Measurements from ENCODE around the gene FBXL7.

Gene FBXL7

GRCh38 chr5:15655683-15656082, 155.7 kb downstream of the FBXL7 start:
- DNase-seq (ENCODE audit: low read depth in 2 of 2): no peak

- DNase-seq (ENCODE audit: low read depth in 2 of 2): no peak
Observed at GRCh38 chr5:15664961-15665360, 165.0 kb downstream of the FBXL7 start.

- no peak for DNase-seq (ENCODE audit: low read depth in 2 of 2)
Observed at GRCh38 chr5:15669826-15670225, 169.8 kb downstream of the FBXL7 start.

GRCh38 chr5:15674716-15675115, 174.7 kb downstream of the FBXL7 start:
- no peak for DNase-seq (ENCODE audit: low read depth in 2 of 2)

- DNase-seq (ENCODE audit: low read depth in 2 of 2): no peak
Observed at GRCh38 chr5:15676591-15676990, 176.6 kb downstream of the FBXL7 start.

GRCh38 chr5:15679161-15679560, 179.2 kb downstream of the FBXL7 start:
- no peak for DNase-seq (ENCODE audit: low read depth in 2 of 2)

GRCh38 chr5:15680455-15680854, 180.5 kb downstream of the FBXL7 start:
- DNase-seq (ENCODE audit: low read depth in 2 of 2): no peak

- DNase-seq (ENCODE audit: low read depth in 2 of 2): no peak
Observed at GRCh38 chr5:15682122-15682521, 182.1 kb downstream of the FBXL7 start.

GRCh38 chr5:15682566-15682965, 182.6 kb downstream of the FBXL7 start:
- DNase-seq (ENCODE audit: low read depth in 2 of 2): no peak

- no peak for DNase-seq (ENCODE audit: low read depth in 2 of 2)
Observed at GRCh38 chr5:15683332-15683731, 183.4 kb downstream of the FBXL7 start.

- no peak for DNase-seq (ENCODE audit: low read depth in 2 of 2)
Observed at GRCh38 chr5:15687401-15687800, 187.4 kb downstream of the FBXL7 start.

GRCh38 chr5:15689836-15690235, 189.9 kb downstream of the FBXL7 start:
- DNase-seq (ENCODE audit: low read depth in 2 of 2): no peak

- DNase-seq (ENCODE audit: low read depth in 2 of 2): no peak
Observed at GRCh38 chr5:15690611-15691010, 190.6 kb downstream of the FBXL7 start.

GRCh38 chr5:15691521-15691920, 191.5 kb downstream of the FBXL7 start:
- no peak for DNase-seq (ENCODE audit: low read depth in 2 of 2)

GRCh38 chr5:15692706-15693381, 192.9 kb downstream of the FBXL7 start:
- no peak for DNase-seq (ENCODE audit: low read depth in 2 of 2)

GRCh38 chr5:15693382-15693728, 193.4 kb downstream of the FBXL7 start:
- DNase-seq (ENCODE audit: low read depth in 2 of 2): no peak

GRCh38 chr5:15693933-15694332, 194.0 kb downstream of the FBXL7 start:
- no peak for DNase-seq (ENCODE audit: low read depth in 2 of 2)

- no peak for DNase-seq (ENCODE audit: low read depth in 2 of 2)
Observed at GRCh38 chr5:15694696-15695214, 194.8 kb downstream of the FBXL7 start.

- no peak for DNase-seq (ENCODE audit: low read depth in 2 of 2)
Observed at GRCh38 chr5:15695215-15695731, 195.3 kb downstream of the FBXL7 start.

- no peak for DNase-seq (ENCODE audit: low read depth in 2 of 2)
Observed at GRCh38 chr5:15700373-15700772, 200.4 kb downstream of the FBXL7 start.

GRCh38 chr5:15702102-15702501, 202.1 kb downstream of the FBXL7 start:
- no peak for DNase-seq (ENCODE audit: low read depth in 2 of 2)

- DNase-seq (ENCODE audit: low read depth in 2 of 2): no peak
Observed at GRCh38 chr5:15703901-15704300, 203.9 kb downstream of the FBXL7 start.

GRCh38 chr5:15704397-15704947, 204.5 kb downstream of the FBXL7 start:
- DNase-seq (ENCODE audit: low read depth in 2 of 2): no peak

- DNase-seq (ENCODE audit: low read depth in 2 of 2): no peak
Observed at GRCh38 chr5:15707631-15708030, 207.7 kb downstream of the FBXL7 start.

Measured in stimulated activated CD8-positive, alpha-beta memory T cell treated with anti-CD3 and anti-CD28 coated beads, Interleukin-2, amount 100 ng/mL, for 48 hours (primary cell).